GM12875 (cell line): ENCODE measurements around the gene SH3BP4.

ENCODE experiments used
- H3K4me3 ChIP-seq: one replicate; pipeline ENCODE4 v1.5.1; 2011; ENCODE audit warnings: low read depth, low read length, control low read depth
- CTCF ChIP-seq: IDR thresholded peaks from 2 replicates; pipeline ENCODE4 v1.5.1; 2011; ENCODE audit warnings: low read depth, mild to moderate bottlenecking, control low read depth, inconsistent platforms, low read length, moderate library complexity, borderline replicate concordance; ENCODE audit not compliant: insufficient read depth

The SH3BP4 gene

GRCh38 chr2:235004329-235004903, 52.6 kb downstream of the SH3BP4 start:
- TF ChIP-seq CTCF: no peak
- H3K4me3 ChIP-seq: no peak overlapping the region

- no peak for TF ChIP-seq CTCF
- no peak overlapping the region for H3K4me3 ChIP-seq
Measured at GRCh38 chr2:235005023-235005422, 53.2 kb downstream of the SH3BP4 start.

- TF ChIP-seq CTCF: no peak
- no peak overlapping the region for H3K4me3 ChIP-seq
Measured at GRCh38 chr2:235005603-235006259, 53.9 kb downstream of the SH3BP4 start.

- no peak overlapping the region for H3K4me3 ChIP-seq
- TF ChIP-seq CTCF: no peak
Measured at GRCh38 chr2:235006461-235006860, 54.6 kb downstream of the SH3BP4 start.

- no peak for TF ChIP-seq CTCF
- no peak overlapping the region for H3K4me3 ChIP-seq
Measured at GRCh38 chr2:235006986-235007385, 55.2 kb downstream of the SH3BP4 start.

GRCh38 chr2:235007664-235008457, 56.0 kb downstream of the SH3BP4 start:
- no peak for TF ChIP-seq CTCF
- H3K4me3 ChIP-seq: no peak overlapping the region
